ENCODE data around the gene SOX6.

Gene SOX6

DNA sequence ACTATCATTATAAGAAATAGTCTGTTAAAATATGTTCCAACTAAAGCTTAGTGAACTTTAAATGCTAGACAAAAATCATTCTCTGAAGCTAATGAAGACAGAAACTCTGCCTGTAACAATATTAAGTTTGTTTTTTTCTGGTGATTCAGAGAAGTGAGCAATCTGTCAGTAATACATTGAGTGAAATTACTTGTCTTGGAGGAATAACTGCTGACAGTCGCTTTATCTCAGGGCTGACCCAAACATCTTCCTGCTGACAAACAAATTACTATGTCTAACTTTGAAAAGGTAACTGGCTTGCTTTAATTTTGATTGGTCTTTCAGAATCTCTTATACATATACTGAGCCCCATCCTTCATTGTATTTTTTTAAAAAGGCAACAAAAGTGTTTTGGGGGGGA lies 264.5 kb downstream of the SOX6 start:
- peak in 1 of 2 donors; percentile 22 for DNase-seq (ENCODE audit: low read depth in 2 of 2)
- no peak overlapping the region for H3K4me3 ChIP-seq (replicated peaks in 1 of 2; ENCODE audit: low read depth in 2 of 2, low read length in 2 of 2)
- TF ChIP-seq, protein P1, sequence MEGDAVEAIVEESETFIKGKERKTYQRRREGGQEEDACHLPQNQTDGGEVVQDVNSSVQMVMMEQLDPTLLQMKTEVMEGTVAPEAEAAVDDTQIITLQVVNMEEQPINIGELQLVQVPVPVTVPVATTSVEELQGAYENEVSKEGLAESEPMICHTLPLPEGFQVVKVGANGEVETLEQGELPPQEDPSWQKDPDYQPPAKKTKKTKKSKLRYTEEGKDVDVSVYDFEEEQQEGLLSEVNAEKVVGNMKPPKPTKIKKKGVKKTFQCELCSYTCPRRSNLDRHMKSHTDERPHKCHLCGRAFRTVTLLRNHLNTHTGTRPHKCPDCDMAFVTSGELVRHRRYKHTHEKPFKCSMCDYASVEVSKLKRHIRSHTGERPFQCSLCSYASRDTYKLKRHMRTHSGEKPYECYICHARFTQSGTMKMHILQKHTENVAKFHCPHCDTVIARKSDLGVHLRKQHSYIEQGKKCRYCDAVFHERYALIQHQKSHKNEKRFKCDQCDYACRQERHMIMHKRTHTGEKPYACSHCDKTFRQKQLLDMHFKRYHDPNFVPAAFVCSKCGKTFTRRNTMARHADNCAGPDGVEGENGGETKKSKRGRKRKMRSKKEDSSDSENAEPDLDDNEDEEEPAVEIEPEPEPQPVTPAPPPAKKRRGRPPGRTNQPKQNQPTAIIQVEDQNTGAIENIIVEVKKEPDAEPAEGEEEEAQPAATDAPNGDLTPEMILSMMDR (IDR thresholded peaks at IDR 0.05; ENCODE audit: low read depth, low read length), result no peak

DNA sequence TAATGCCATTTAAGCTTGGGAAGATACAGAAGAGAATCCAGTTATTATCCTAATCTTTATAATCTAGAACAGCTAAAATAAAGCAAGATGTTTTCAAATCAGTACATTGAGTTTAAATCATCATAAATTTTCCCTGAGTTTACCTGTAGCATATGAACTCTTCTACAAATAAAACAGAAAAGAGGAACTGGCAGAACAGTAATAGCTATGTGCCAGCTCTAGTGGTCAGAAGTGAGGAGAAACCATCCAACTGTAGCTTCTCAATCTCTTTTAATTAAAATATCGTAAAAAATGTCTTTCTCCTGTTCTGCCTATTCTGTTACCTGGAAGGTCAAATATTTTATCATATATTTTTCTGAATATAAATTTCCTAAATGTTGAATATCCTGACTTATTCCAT lies 266.9 kb downstream of the SOX6 start:
- no peak overlapping the region for H3K4me3 ChIP-seq (replicated peaks in 1 of 2; ENCODE audit: low read depth in 2 of 2, low read length in 2 of 2)
- TF ChIP-seq, protein P1 (IDR thresholded peaks at IDR 0.05; ENCODE audit: low read depth, low read length), result no peak

DNA sequence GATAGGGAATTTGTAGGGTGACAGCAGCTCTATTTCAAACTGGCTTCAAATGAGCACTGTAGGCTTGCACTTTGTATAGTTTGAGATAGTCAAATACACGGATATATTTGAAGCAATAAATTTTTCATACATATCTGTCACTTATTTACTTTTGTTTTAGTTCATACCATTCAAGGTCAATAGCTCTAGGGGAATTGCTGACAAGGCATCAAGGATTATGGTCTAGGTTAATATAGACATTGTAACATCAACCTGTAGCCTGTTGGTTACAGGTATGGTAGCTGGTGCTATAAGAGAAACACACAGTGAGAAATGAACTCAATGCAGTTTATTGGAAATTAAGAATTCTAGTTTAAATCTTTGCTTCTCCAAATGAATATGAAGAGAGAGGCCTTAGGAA lies 267.6 kb downstream of the SOX6 start:
- no peak for DNase-seq (ENCODE audit: low read depth in 2 of 2)
- TF ChIP-seq, protein P1 (IDR thresholded peaks at IDR 0.05; ENCODE audit: low read depth, low read length), result no peak
- no peak overlapping the region for H3K4me3 ChIP-seq (replicated peaks in 1 of 2; ENCODE audit: low read depth in 2 of 2, low read length in 2 of 2)

More for the DNA sequence above, 266.9 kb downstream of the SOX6 start:
- DNase-seq (ENCODE audit: low read depth in 2 of 2), result no peak

DNA sequence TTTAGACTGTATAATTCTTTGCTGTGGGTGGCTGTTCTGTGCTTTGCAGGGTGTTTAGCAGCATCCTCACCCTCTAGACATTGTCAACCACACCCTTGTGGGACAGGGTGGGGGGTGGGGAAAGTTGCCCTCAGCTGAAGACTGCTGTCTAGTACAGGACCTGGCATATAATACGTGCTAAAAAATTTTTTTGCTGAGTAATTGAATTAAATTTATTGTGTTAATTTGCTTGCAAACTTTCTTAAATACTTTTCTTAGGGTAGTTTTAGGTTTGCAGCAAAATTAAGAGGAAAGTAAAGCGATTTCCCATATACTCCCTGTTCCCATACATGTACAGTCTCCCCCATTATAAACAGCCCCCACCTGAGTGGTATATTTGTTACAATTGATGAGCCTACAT lies 268.5 kb downstream of the SOX6 start:
- no peak for DNase-seq (ENCODE audit: low read depth in 2 of 2)
- H3K4me3 ChIP-seq (replicated peaks in 1 of 2; ENCODE audit: low read depth in 2 of 2, low read length in 2 of 2), result no peak overlapping the region
- TF ChIP-seq, protein P1 (IDR thresholded peaks at IDR 0.05; ENCODE audit: low read depth, low read length), result no peak

DNA sequence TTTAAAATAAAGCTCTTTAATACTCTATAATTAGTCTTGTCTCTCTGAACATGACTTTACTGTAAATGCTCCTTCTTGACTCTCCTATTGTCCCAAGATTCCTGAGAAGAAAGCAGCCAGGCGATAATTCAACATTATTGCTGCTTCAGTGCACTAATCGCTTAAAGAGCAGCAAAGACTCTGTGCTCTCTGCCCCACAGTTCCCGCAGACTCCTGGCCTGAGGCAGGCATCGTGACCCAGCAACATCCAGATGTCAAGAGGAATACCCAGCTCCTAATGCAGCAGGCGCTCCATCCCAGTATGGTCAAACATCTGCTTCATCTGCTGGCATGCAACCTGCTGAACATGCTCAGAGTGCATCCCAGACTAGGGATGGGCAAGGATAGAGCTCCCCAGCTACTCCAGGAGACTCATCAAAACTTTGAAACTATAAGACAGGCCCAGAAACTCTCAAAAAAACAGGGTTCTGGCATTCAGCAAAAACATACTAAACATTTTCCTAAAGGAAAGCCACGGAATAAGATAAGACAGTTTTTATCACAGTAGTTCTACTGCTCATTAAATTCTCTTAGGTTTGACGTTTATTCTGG lies 270.0 kb downstream of the SOX6 start:
- no peak for DNase-seq (ENCODE audit: low read depth in 2 of 2)
- TF ChIP-seq, protein P1 (IDR thresholded peaks at IDR 0.05; ENCODE audit: low read depth, low read length), result no peak
- H3K4me3 ChIP-seq (replicated peaks in 1 of 2; ENCODE audit: low read depth in 2 of 2, low read length in 2 of 2), result no peak overlapping the region

DNA sequence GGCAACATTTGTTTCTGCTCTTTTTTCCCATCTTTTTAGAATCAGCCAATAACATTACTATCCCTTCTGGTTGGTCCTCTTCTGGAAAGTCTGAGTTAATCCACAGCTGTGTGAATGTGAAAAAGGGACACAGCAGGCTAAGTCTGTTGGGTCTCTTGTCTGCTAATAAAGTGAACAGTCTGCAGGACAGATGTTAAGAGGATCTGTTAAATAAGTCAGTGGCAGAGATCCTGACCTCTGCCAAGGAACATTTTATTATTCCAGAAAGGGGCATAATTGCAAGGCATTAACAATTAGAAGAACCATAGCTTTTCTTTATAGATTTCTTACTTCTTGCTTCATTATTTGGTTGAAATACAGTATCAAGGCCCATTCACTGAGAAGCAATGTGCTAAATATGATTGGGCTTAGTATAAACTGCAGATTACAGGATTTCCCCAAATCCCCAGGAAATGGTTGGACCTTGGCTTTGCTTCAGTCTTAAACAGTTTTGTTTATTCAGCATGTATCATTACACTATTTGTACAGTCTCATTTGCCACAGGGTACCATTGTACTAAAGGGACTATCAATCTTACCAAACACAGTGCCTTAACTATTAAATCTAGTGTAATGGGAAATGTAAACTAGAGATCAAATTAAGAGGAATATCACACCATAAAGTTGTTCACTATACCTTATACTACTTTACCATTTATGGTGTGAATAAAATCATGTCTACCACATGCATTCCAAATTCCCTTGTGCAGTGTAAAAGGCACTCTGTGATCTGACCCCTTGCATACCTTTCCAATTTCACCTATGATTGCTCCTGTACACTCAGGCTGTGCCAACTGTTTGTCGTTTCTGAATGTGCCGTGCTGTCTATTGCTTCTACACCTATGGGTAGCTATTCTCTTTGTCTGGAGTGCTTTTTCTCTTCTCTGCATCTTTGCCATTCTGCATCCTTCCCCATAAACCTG lies 274.0 kb downstream of the SOX6 start:
- H3K4me3 ChIP-seq (replicated peaks in 1 of 2; ENCODE audit: low read depth in 2 of 2, low read length in 2 of 2), result no peak overlapping the region
- TF ChIP-seq, protein P1 (IDR thresholded peaks at IDR 0.05; ENCODE audit: low read depth, low read length), result no peak
- DNase-seq (ENCODE audit: low read depth in 2 of 2), result no peak

Data from cardiac fibroblast (primary cell).